ENCODE measurements around the gene WFS1. TPM values are rescaled to one million over a fixed set of nuclear protein-coding genes. Genes with fewer than 3 reads are reported as not detected.

Gene WFS1
- total RNA-seq, 1 experiment from 2014 or later: 21.5 TPM

GRCh38 chr4:6337331-6337935, 67.8 kb downstream of the WFS1 start (continued):
- TF ChIP-seq REST (IDR thresholded peaks at IDR 0.05; ENCODE audit: low read depth) (no peak), POLR2AphosphoS5 (IDR thresholded peaks at IDR 0.05; ENCODE audit: low read depth, low read length) (peak; percentile 31; the same call in 1 of the 2 replicates)

GRCh38 chr4:6338175-6338950, 68.7 kb downstream of the WFS1 start:
- DNase-seq (ENCODE audit: low read depth, low spot score) (no peak), ATAC-seq (no peak)
- ChIA-PET CTCF (no interaction called here), RAD21 (ENCODE audit: low non-redundant PET in 1 of 2, low total read pairs in 2 of 2, uncharacterized antibody in 2 of 2, unreplicated experiment in 2 of 2) (no interaction called here), POLR2A (no interaction called here)
- Histone ChIP-seq H3K9ac (ENCODE audit: low read length) (no peak overlapping the region), H3K79me2 (ENCODE audit: insufficient read depth, low read length) (no peaks in the 10 kb centered on the region), H2AFZ (ENCODE audit: low read depth, low read length, poor library complexity, severe bottlenecking) (no peak overlapping the region), H3K27me3 (ENCODE audit: insufficient read depth, low read length) (0 out of 2 replicates have a peak, but pooled peaks cover 3% of the 10 kb centered on the region), H3K4me1 (ENCODE audit: control insufficient read depth in 1 of 2, insufficient read depth in 2 of 2, low read length in 2 of 2) (peaks cover 12 to 19% of the 10 kb centered on the region in 2 experiments), H3K4me3 (replicated peaks in 1 of 2; ENCODE audit: low read depth in 1 of 2, low read length in 2 of 2) (0 out of 4 replicates have a peak overlapping the region, but pooled peaks of 1 of the 2 experiments have one; percentile 24), H4K20me1 (ENCODE audit: insufficient read depth) (no peaks in the 10 kb centered on the region; the same call in 1 of the 2 replicates), H3K27ac (ENCODE audit: low read depth, low read length) (no peak overlapping the region), H3K36me3 (ENCODE audit: control insufficient read depth in 1 of 2, insufficient read depth in 2 of 2, low read length in 2 of 2) (no peaks in the 10 kb centered on the region), H3K9me2 (ENCODE audit: insufficient read depth) (no peaks in the 10 kb centered on the region), H3K9me3 (ENCODE audit: control insufficient read depth in 1 of 2, insufficient read depth in 1 of 2, low read depth in 1 of 2, low read length in 2 of 2) (no peaks in the 10 kb centered on the region), H3K4me2 (ENCODE audit: low read length) (peak overlapping the region; percentile 65)
- intact Hi-C loops (cut with micrococcal nuclease): loop anchor here (10.0 kb wide), 1 partner anchor 346 kb away; no protein-coding TSS in a partner anchor
- TF ChIP-seq ATF3 (IDR thresholded peaks at IDR 0.05) (no peak), MAX (IDR thresholded peaks at IDR 0.05) (no peak), ZBTB33 (IDR thresholded peaks at IDR 0.05; ENCODE audit: extremely low read depth, insufficient replicate concordance, low read length) (no peak), CEBPB (IDR thresholded peaks at IDR 0.05; ENCODE audit: low read depth) (no peak), REST (IDR thresholded peaks at IDR 0.05; ENCODE audit: low read depth) (no peak), YY1 (IDR thresholded peaks at IDR 0.05; ENCODE audit: extremely low read depth, insufficient replicate concordance, low read depth, low read length) (no peak)
- BruUV-seq (replicated peaks): no TSS peak

Measured in HCT116 (cell line).